TTC549 (cell line): Measurements from ENCODE around the gene MESD.
"Not testable (repeated sequence)": the region's sequence is repeated elsewhere in the genome, so short reads cannot be mapped to it uniquely, and the experiment has no call there.

Experiments used
- FAIRE-seq: peaks from 2 replicates; lab custom pipeline; 2012; peaks lifted over from hg19 to GRCh38; lab: Jason Lieb, UNC

MESD gene

DNA sequence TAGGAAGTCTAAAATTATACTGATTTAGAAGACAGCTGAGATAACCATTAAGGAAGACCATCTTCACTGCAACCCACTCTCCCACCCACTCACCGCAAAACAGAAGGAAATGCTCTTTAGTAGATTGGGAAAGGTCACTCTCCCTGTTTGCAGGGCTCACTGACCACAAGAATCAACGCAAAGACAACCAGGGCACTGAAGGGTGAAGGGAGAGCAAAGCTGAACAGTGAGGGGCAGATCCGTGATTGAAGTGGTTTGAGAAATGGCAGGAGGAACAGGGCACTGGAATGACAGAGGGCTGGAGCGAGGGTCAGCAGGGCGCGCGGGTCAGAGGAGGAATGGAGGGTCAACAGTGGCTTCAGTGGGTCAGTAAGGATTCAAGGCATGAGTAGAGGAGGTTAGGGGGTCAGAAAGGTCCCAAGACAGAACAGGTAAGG is 520 bp downstream of the MESD start:
- no peak for FAIRE-seq

DNA sequence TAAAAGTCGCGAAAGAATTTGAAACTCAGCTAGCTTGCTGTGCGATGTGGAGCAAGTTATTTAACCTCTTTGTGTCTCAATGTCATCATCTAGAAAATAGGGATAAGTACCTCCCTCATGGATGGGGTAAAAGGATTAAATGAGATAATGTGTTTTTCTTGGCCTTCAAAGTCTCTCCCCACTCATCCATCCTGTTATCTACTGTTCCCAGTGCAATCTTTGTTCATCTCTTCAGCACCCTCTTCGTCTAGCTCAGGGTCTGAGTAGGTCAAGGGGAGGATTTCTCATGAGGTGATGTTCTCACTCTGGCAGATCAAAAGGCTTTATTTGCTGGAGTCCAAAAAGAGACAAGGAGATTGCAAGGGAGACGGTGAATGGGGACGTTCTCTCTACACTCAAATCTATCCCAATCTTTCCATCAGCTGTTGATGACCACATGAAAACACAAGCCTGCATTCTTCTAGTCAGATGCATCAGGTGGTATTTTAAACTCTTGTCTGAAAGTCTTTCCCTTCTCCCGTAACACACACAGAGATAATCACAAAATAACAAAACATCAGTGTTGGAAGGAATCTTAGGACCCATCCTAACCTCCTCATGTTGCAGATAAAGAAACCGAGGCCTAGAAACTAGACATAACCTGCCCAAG is 1.3 kb downstream of the MESD start:
- FAIRE-seq: no peak

DNA sequence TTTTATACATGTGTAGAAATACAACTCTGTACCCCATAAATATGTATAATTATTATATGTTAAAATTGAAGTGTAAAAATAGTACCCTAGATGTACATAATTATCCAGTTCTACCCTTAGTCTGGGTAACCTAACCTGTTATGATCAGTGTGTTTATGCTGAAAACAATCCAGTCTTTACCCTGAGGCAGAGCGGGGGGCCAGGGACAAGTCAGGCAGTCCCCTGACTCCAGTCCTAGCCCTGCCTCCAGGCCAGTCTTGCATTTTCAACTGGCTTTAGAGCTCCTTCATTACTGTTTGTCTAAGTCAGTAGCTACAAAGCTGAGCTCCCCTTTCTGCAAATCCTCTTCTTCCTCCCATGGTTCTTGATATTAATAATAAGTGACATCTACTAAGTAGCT is 3.1 kb downstream of the MESD start:
- FAIRE-seq: no peak

DNA sequence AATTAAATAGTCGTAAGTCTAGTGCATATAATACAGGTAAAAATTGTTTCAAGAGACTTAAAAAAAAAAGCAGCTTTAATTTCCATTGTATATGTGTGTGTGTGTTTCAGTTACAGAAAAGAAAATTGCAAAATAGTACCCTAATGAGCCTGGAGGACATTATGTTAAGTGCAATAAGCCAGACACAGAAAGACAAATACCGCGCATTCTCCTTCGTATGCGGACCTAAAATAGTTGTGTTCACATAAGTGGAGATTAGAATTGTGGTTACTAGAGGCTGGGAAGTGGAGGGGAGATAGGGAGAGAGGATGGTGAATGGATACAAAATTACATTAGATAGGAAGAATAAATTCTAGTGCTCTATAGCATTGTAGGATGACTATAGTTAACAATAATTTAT is 3.6 kb downstream of the MESD start:
- FAIRE-seq: no peak

DNA sequence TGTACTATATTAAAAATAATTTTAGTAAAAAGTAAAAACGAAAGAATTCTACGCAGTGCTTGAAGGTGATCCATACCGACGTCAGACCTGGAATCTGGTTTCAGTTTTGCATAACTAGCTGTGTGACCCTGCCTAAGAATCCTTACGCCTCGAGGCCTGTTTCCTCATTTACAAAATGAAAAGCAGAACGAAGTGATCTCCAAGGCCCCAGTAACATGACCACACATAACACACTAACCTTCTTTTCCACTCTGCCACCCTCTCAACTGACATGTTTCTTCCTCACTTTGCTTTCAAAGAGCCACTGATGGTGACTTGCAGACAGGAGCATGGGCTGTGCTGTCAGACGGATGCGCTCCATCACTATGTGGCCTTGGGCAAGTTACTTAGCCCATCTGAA is 4.8 kb downstream of the MESD start:
- FAIRE-seq: no peak

DNA sequence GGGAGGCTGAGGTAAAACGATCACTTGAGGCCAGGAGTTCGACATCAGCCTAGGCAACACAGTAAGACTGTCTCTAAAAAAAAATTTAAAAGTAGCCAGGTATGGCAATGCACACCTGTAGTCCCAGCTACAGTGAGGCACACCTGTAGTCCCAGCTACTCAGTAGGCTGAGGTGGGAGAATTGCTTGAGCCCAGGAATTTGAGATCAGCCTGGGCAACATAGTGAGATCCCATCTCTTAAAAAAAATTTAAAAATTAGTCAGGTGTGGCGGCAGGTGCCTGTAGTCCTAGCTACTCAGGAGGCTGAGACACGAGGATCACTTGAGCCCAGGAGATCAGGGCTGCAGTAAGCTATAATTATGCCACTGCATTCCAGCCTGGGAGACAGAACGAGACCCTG is 6.8 kb downstream of the MESD start:
- FAIRE-seq: no peak

DNA sequence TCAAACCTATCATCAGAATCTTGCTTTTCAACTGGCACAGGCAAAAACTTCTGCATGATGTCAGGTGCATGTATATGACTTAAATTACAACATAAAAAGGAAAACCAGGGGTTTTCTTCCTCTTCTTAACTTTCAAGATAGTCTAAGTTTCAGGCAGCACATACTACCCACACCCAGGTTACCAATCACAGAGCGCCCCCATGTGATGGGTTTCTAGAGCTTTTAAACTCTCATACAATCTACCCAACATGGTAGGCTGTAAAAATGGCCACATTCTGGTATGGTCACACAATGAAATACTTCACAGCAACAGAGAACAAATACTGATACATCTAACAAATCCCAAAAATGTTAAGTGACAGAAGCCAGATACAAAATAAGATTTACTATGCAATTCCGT is 7.4 kb downstream of the MESD start:
- FAIRE-seq: no peak

DNA sequence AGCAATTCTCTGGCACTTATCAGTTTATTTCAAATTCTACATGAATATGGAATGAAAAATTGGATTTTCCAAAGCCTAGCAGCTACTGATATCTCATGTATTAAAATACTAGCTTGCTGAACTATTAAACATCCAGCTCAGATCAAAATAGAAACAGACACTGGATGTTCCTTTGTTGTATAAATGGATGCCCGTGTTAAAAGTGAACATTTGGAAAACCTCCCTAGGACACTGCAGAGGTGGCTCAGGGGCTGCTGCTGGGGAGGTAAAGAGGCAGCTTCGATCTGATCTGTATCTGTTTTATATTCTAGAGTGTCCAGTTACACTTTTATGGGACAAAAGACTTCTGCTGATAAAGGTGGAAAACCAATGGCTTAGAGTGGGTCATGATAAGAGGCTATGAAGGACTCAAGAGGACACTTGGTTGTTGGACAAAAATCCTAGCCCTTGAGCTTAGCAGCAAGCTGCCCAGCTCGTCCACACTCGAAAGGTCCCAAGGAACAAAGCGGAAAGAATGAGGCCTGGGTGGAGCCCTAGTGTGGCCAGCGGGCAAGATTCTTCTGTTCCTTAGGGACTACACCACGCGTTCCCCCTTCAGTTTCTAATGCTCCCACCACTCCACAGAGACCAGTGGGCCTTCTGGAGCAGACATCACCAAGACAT is 9.9 kb downstream of the MESD start:
- no peak for FAIRE-seq

DNA sequence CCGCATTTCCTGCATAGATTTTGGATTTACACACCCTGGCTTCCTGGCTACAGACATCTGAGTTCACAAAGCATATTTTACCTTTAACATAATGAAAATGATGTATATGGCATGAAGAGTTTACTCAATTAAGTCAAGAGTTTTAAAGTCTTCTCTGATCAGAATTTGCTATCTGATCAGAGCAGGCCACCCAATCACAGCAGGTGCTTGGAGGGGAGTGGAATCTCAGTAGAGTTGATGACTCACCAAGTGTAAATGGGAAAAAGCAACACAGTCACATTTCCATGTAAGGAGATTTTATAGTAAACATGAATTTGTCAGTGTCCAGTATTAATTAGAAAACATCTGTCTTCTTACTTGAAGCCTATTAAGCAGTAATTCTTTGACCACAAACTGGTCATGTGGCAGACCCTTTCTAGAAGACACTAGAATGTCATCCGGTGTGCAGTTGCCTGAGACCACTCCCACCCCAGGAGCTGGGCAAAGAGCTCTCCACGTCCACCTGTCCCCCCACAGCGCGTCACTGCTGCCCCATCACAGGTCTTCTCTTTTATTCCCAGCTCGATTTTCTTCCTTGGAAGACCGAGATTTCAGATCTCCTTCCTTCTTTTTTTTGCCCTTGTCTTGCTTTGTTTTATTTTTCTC is 10.8 kb downstream of the MESD start:
- FAIRE-seq: no peak

DNA sequence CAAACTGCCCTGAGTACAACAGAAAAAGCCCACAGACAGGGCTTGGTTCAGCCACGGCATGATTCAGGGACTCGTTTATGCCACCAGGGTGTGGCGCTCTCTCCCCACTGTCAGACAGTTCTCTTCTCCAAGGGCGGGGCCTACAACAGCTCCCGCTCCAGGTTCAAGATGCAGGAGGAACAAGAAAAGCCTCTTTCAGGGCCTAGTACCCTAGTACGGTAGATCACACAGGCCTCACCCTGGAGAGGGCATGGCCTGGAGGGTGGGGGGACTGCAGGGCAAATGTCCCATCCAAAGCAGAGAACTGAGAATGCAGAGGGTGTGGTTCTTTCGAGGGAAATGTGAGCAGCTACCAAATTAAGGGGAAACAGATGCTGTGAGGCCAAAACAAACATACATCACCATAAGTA is 12.0 kb downstream of the MESD start:
- FAIRE-seq: no peak

DNA sequence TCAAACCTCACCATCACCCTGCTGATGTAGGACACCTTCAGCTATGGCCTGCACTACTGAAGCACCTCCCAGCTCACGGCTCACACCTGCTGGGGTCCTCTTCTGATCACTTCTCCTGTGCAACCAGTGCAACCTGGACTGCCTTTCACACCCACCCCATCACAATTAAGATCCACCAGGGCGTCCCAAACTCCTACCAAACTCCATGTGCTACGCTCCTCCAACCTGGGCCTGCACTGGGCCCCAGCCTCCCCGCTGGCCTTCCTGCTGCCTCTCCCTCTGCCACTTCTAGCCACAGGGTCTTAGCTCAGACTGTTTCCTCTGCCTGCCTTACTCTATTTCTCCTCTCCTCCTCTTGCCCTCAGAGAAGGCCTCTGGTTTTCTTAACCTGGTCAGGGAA is 12.8 kb downstream of the MESD start:
- no peak for FAIRE-seq

DNA sequence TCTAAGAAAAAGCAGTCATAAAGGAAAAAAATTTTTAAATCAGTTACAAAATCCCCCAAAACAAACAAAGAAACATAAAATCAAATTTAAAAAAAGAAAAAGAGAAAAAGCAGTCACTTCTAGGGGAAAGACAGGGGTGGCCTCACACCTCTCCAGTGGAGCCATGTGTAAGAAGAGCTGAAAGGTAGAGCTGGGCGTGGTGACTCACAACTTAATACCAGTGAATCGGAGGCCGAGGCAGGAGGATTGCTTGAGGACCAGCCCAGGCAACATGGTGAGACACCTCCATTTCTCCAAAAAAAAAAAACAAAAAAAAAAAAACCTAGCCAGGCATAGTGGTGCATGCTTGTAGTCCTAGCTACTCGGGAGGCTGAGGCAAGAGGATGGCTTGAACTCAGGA is 14.7 kb downstream of the MESD start:
- no peak for FAIRE-seq

DNA sequence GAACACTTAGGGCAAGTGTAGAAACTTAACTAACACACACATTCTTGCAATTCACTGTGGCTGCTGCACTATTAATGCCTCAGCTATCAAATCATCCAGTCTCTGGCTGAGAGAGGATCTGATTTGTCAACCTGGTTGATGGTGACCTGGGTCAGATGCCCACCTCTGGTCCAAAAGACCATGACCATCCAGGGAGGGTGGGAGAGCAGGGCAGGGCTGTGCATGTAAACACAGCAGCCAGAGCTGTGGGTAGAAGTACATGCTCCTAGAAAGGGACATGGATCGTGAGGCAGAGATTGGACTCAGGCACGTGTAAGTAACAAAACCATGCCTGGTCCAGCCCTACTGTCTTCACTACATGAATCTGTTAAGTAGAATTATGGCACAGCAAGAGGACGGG is 17.3 kb downstream of the MESD start:
- no peak for FAIRE-seq

DNA sequence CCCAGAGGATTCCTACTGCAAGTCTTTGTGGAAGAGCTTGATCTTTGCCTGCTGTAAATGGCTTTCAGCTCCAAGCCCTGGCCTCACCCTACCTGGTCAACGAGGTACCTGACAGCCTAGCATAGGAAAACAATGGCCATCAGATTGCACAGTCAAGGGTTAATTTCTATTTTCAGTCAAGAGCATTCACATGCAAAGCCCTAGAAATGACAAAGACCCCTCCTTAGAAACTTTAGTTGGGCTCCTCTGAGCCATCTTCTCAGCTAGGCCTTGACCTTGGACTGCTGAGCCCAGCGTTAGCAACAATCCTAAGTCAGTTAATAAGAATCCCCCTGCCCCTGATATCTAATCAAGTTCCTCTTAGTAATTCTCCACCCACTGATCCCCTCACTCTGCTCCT is 18.5 kb downstream of the MESD start:
- no peak for FAIRE-seq

DNA sequence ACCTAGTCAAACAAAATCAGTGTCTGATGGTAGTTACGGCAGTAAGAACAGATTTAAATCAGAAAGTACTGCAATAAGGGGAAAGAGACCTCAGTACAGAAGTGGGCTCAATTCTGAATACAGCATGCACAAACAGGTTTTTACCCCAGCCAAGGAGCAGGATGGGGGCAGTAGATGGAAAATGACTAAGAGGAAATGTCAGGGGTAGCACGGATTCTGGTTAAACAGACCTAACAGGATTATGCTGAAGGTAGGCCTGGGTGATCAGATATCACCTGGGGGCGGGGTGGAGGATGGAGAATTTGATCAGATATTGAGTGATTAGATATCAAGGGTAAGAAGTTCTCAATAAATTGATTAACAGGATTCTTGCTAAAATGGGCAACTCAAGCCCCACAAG is 19.0 kb downstream of the MESD start:
- no peak for FAIRE-seq

DNA sequence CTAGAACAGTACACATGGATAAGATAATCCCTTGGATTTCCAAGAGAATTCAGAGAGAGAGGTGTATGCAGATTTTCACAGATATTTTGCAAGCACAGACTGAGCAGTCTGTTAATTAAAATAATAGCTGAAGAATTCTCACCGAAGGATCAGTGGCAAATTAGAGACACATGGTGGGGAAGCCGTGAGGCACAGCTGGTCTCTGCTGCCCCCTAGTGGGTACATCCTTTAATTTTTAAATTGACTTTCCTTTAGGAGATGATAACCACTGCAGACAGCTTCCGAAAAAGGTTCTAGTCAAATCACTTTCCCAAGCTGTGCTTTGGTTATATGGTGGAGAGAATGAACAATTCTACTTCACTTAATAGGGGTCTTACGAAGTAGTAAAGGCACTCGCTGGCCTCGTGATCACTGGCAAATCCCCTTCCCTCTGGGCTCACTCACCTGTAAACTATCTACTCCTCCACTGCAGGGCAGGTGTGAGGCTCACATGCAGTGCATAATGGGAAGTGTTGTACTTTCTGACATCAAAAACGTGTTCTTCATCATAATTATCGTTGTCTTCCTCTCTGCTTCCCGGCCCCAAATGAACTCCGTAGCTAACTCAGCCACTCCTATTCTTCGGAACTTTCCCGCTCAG is 19.5 kb downstream of the MESD start:
- FAIRE-seq: no peak

DNA sequence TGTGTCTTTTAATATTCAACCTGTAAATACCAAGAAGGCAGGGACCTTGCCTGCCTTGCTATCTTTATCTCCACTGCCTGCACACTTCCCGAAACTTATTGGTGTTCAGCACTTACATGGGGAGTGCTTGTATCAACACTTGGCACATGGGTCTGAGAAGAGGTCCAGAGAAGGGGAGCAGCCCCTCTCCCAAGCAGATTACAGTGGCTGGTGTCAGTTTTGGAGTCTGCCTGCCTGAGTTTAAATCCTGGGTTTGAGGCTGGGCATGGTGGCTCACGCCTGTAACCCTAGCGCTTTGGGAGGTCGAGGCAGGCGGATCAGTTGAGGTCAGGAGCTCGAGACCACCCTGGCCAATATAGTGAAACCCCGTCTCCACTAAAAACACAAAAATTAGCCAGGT is 20.3 kb downstream of the MESD start:
- FAIRE-seq: no peak

DNA sequence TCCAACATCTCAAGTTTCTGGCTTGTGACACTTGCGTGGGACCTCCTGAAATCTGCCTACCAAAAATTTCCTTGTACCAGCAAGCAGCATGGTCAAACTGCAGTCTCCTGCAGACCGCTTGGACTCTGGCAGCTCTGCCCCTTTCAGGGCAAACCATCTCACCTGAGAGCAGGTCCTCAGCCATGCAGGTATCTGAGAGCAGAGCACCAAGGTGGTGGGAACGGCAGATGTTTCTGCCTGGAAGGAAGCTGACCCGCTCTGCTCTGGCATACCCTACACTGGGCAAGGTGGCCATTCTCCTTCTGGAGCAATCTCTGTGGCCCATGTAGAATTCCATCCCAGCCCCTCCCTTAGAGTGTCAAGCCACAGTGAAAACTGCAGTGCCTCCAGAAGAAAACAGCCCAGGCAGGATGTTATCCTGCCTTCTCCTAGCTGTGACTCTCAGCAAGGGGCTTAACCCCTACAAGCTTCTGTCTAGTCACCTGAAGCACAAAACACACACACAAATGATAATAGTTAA is 21.6 kb downstream of the MESD start:
- no peak for FAIRE-seq

DNA sequence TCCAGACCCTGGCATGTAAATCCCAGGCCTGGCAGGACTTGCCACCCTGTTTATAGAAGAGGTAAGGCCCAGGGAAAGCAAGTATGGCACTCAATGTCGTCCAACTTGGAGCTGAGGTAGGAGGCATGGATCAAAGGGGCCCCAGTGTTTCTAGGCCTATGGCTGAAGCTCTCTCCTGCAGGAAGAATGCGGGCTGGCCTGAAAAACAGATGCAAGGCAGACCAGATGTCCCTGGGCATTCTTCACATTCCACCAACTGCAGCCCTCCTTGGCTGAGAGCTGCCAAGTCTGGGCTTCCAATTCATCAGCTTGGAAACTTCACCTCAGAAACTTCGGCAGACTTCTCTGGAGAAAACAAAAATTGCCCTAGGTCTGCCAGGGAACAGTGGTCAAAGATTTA is 22.2 kb downstream of the MESD start:
- no peak for FAIRE-seq

DNA sequence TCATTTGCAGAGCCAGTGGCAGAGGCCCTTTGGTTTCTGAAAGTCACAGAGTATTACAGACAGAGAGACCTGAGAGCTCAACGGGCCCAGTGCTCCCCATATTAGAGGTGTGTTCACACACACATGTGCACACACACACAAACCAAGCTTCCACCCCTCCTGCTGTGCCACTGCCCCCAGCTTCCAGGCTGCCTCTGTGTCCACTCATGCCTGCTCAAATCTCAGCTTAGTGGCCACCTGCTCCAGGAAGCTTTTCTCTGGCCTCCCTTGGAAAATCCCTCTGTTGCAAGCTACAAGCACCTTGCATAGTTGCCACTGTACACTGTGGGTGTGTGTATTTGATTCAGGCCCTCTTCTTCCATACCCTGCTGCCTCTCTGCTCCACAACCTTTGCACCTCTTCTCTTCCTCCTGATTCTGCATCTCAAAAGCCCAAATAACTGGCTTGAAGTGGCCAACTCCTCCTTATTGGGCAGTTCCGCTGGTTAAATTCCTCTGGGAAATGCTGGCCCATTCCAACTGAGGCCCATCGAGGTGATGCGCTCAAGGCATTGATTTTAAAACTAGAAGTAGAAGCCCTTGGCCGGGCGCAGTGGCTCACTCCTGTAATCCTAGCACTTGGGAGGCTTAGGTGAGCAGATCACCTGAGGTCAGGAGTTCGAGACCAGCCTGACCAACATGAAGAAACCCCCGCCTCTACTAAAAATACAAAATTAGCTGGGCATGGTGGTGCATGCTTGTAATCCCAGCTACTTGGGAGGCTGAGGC is 23.0 kb downstream of the MESD start:
- no peak for FAIRE-seq

DNA sequence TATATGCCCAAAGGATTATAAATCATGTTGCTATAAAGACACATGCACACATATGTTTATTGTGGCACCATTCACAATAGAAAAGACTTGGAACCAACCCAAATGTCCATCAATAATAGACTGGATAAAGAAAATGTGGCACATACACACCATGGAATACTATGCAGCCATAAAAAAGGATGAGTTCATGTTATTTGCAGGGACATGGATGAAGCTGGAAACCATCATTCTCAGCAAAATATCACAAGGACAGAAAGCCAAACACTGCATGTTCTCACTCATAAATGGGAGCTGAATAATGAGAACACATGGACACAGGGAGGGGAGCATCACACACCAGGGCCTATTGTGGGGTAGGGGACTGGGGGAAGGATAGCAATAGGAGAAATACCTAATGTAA is 24.2 kb downstream of the MESD start:
- FAIRE-seq: not testable (repeated sequence)

DNA sequence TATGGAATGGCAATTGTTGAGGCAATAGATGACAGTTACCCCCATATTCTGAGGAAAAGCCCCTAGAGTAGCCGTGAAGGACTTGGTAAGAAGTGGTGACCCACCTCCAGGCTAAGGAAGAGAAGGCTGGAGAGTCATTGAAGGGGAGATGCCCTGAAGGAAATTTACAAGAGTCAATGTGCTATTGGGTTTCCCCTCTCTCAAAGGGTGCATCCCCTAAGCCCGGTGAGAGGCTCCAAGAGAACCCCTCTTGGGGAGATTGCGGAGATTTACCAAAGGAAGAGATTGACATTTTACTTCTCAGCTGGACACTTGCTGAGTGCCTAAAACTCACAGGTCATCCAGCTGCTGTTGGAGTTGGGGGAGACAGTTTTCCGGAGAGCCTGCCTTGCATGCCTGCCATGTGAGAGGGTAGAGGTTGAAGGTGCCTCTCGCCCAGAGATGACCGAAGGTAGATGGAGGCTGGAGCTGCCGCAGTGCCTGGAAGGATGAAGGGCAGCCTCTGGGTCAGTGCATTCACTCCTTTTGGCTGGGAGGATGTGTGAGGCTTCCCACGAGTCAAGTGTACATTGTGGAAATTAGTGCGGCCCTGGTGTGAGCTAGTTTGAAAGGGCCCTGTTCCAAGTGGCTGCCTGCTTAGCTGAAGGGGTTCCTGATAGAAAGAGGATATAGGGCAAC is 30.7 kb downstream of the MESD start:
- no peak for FAIRE-seq
